HuH-7 (cell line): Measurements from ENCODE around the gene TXNL4A.
A peak's percentile ranks its signal among the peaks of the same experiment; 100 is the strongest.

ENCODE experiments used
- DNase-seq: peaks from one replicate; pipeline ENCODE4 v3.0.0; 2011; ENCODE audit warnings: low spot score

TXNL4A gene

DNA sequence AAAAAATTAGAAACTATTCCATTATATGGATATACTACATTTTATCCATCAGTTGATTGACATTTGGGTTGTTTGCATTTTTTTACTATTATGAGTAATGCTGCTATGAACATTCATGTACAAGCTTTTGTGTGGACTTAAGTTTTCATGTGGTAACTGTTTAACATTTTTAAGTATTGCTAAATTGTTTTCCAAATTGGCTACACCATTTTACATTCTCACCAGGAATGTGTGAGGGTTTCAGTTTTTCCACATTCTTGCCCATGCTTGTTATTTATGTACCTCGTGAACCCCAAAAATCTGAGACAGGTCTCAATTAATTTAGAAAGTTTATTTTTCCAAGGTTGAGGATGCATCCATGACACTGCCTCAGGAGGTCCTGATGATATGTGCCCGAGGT lies 3.1 kb upstream of the TXNL4A start:
- no peak for DNase-seq

DNA sequence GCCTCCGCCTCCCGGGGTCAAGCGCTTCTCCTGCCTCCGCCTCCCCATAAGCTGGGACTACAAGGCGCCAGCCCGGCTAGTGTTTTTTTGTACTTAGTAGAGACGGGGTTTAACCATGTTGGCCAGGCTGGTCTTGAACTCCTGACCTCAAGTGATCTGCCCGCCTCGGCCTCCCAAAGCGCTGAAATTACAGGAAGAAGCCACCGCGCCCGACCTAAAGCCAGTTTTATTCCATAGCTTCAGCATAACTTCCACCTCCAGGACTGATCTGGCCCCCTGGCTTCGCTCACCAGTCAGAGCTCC lies 783 bp upstream of the TXNL4A start:
- DNase-seq: no peak

DNA sequence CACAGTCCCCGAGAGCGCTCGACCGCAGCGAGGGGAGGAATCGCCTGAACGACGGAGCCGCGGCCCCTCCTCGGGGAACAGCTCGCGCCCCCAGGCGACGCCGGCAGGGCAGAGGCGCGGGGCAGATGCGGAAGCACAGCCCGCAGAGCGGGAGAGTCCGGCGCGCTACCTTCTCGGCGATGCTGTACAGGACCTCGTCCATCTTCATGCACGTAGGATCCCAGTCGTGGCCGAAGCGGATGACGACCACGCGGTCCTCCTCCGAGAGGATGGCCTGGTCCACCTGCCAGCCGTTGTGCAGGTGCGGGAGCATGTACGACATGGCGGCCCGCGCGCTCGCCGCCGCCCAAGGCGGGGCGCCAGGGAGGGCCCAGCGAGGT lies 302 bp downstream of the TXNL4A start:
- DNase-seq: peak; percentile 64

DNA sequence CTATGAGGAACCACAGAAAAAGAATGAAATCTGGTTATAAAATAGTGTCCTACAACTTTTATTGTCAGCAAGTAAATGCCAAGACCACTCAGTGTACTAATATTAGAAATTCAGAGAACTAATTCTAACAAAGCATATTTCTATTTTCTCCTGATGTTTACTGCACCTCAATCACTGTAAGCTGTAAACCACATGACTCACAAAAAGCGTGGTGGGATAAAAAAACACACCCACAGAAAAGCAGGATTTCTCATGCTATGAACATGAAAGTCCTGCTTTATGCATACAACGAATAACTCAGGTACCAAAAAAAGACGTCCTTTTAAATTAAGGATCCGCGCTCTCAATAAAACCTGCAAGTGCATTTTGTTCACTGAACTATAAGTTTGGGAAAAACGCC lies 797 bp downstream of the TXNL4A start:
- DNase-seq: no peak

DNA sequence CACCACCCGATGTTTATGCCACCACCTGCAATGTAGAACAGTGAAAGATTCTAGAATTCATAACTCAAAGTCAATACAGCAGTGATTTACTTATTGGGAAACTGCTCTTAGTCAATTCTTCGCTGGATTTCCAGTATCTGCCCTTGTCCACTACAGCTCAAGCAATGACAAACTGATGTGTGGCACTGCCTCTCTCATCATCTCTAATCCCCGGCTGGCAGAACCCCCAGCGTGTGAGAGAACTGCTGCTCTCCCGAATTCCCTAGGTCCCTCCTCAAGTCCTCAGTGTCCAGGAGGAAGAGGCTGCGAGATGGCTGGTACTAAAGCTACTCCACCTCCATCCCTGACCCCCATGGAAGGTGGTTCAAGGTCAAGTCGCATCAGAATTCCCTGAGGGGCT lies 1.6 kb downstream of the TXNL4A start:
- no peak for DNase-seq

DNA sequence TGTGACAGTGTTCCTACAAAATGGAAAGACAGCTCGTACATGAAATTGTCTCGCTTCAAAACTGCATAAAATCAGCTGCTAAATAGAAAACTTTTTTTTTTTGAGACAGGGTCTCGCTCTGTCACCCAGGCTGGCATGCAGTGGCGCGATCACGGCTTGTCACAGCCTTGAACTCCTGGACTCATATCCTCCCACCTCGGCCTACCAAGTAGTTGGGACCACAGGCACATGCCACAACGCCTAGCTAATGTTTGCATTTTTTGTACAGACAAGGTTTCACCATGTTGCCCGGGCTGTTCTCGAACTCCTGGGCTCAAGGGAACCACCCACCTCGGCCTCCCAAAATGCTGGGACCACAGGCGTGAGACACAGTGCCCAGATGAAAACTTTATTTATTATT lies 3.2 kb downstream of the TXNL4A start:
- DNase-seq: no peak

DNA sequence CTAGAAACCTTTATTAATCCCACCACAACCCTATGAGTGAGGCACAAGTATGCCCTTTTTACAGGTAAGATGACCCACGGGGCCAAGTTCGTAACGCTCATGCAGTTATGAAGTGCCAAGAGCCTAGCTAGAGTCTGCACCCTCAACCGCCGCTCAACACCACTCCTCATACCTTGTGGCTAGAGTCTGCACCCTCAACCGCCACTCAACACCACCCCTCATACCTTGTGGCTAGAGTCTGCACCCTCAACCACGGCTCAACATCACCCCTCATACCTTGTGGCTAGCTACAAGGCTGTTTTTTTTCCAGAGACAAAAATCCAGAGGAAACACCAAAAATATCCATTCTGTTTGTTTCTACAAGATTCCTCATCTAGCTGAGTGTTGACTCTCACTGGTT lies 4.6 kb downstream of the TXNL4A start:
- DNase-seq: no peak

DNA sequence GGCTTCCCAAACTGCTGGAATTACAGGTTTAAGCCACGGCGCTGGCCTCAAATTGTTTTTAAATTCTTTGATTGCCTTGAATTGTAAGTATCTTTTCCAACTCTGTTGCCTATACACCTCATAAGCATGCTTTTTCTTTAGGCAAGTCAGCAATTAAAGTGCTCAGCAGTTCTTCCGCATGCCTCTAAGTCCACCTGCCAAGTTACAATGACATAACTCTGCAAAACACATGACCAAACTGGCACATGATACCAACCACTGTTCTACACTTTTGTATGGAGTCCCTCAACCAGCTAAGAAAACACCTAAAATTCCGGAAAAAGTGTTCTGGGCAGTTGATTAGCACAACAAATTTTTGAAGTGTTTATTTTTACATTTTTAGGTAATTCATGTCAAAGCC lies 5.1 kb downstream of the TXNL4A start:
- no peak for DNase-seq

DNA sequence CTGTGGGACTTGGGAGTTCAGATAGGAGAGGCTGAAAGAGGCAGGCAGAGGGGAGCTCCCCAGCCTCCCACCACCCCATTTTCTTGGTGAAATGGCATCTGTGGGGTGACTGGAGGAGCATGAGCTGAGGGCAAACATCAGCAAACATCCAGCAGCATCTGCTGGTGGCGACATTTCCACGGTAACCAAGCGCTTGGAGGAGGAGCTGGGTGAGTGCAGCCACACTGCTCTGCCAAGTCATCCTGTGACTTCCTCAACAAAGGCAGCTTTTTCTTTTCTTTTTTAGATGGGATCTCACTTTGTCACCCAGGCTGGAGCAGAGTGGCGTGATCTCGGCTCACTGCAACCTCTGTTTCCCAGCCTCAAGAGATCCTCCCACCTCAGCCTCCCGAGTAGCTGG lies 5.6 kb downstream of the TXNL4A start:
- DNase-seq: no peak

DNA sequence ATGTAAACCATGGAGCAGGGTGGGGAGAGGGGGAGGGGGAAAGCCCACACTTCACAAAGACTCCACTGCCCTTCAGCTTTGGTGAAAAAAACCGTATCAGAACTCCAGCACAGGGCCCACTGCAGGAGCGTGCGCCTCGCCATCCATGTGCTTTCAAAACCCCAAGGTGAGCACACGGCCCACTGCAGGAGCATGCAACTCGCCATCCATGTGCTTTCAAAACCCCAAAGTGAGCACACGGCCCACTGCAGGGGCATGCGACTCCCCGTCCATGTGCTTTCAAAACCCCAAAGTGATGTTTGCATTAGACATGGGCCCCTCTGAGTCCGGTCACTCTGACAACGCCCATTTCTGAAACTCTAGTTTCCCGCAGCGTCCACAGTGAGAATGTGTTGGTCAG lies 7.8 kb downstream of the TXNL4A start:
- DNase-seq: no peak

DNA sequence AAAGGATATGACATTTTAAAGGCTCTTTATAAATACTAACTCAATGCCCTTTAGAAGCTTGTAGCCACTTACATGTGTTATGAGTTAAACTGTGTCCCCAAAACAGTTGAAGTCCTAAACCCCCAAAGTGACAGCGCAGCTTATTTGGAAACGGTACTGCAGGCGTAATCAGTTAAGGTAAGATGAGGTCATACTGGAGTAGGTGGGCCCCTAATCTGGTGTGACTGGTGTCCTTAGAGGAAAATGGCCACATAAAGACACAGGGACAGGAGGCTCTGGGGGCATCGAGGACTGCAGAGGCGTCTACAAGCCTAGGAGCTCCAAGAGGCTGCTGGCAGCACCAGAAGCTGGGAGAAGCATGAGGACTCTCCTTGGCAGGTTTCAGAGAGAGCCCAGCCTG lies 8.5 kb downstream of the TXNL4A start:
- DNase-seq: no peak

DNA sequence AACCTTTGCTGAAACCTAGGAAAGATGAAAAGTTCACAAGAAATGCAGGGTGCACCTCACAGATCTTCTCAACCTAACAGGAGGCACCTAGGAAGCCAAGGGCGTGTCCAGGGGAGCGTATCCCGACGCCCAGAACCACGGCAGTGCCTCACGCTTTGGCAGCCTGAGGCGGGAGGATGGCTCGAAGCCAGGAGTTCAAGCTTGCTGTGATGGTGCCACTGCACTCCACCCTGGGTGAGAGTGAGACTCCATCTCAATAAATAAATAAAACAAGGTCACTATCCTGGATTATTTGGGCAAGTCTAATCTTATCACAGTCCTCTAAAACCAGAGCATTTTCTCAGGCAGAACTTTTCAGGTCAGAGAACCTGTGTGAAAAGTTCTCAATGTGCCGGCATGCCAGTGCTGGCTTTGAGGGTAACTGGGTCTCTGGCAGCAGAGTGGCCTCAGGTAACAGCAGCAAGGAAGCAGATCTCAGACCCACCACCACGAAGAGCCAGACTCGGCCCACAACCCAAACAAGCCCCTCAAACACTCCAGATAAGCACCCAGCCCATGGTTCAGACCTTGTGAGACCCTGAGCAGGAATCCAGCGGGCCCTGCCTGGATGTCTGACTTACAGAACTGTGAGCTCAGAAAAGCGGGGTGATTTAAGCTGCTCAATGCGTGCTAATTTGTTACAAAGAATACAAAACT lies 12.2 kb downstream of the TXNL4A start:
- no peak for DNase-seq

DNA sequence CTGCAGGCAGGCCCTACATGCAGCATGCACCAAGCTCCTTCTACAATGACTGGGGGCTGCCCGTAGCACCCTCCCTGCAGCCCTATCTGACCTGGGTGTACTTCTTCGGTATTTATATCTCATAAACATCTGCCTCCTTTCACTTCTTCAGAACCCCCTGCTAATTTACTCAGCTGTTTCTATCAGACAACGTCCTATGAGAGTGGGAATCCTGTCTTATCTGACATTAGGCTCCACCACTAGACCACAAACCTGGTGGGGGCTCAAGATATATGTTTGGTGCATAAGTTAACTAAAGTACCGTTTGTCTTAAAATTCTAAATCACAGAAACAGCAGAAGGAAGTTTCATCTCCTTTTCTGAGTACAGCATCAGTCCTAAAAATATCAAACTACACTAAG lies 13.3 kb downstream of the TXNL4A start:
- no peak for DNase-seq

DNA sequence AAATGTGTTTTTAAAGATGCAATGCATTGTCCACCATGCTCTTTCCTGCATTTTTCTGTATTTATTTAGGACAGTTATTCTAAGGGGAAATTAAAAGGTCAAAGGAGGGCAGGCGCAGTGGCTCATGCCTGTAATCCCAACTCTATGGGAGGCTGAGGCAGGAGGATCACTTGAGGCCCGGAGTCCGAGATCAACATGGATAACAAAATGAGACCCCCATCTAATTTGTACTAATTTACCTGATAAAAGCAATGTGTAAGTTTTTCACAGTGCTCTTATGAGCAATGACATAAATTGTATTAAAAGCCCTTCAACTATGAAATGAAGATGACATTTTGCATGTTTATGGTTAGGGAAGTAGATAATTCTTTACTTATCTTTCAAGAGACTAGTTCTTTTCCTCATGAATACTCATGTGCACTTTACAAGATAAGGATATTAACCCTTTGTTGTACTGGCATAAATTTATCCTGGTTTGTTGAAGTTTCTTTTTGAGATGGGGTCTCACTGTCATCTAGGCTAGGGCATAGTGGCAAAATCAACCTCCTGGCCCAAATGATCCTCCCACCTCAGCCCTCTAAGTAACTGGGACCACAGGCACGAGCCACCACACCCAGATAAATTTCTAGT lies 14.2 kb downstream of the TXNL4A start:
- DNase-seq: no peak

DNA sequence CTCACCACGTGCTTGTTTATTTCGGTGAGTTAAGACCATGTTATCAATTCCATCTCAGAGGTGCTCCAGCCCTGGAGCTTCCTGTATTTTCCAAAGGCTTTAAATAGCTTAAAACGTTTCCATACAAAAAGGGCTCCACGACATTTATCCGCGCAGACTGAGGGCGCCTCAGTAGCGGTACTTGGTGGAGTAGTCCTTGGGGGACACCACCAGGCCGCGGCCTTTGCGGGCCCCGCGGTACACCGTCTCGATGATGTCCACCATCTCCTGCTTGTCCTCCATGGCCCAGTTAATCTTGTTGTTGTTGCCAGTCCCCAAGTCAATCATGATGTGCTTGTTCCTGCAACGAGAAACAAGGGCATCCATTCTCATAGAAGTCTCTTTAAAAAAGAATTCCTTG lies 14.8 kb downstream of the TXNL4A start:
- DNase-seq: no peak

DNA sequence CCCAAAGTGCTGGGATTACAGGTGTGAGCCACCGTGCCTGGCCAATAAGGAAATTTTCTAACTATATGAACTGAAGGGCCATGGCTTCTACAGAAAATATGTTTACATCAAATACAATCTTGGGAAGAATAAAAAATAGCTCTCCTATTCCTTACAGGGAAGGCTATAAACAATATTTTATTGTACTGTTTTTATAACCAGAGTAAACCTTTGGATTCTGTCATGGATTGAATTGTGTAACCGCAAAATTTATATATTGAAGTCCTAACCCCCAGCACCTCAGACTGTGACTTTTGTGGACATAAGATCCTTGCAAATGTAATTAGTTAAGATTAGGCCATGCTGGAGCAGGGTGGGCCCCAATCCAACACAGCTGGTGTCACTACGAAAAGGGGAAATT lies 15.6 kb downstream of the TXNL4A start:
- DNase-seq: no peak

DNA sequence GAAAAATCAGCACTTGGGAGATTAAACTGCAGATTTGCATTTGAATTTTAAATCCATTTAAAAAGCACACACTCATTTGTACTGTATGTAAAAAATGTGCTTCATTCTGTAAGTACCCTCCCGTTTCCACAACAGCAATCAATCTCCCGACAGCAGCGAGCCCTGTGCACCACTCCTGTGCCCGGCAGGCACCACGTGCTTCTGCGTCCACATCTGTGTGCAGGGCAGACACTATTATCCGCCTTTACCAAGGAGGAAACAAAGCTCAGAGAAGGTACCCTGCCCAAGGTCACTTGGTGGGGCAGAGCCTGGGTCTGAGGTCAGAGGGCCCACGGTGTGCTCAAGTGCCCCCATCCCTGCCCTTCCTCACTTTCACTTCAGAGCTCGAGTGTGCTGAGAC lies 16.4 kb downstream of the TXNL4A start:
- no peak for DNase-seq

DNA sequence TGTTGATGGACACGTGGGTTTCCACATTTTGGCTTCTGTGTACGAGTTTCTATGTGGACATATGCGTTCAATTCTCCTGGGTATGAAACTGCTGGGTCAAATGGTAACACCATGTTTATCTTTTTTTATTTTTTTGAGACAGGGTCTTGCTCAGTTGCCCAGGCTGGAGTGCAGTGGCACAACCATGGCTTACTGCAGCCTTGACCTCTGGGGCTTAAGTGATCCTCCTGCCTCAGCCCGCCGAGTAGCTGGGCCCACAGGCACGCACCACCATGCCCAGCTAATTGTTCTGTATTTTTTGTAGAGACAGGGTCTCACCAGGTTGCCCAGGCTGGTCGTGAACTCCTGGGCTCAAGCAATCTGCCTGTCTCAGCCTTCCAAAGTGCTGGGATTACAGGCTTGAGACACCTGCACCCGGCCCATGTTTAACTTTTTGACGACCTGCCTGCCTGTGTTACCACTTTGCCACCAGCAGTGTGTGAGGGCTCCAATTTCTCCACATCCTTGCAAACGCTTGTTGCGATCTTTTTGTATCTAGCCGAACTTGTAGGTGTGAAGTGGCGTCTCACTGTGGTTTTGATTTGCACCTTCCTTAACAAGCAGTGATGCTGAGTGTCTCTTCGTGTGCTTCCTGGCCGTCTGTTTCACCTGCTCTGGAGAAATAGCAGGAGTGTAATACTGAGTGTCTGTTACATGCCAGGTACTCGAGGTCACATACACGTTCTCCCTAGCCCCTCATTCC lies 17.0 kb downstream of the TXNL4A start:
- DNase-seq: no peak

DNA sequence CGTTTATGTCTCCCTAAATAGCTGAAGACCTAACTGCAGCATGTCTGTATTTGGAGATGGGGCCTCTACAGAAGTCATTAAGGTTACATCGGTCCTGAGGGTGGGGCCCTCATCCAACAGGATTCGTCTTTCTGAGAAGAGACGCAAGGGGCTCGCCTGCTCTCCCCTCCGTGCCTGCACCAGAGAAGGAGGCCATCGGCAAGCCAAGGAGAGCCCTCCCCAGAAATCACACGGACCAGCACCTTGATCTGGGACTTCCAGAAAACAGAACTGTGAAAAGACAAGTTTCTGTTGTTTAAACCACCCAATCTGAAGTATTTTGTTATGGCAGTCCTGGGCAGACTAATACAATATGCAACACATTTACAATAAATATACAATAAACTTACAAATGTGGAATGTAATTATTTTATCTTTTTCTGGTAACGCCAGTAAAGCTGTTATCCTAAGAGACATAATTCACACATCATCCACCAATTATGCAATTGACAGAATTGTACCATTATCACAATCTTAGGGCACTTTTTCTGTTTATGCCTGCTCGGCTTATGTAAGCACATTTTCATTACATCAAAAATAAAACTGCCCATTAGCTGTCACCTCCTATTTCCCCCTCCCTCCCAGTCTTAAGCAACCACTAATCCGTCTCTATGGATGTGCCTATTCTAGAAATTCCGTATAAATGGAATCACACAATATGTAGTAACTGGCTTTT lies 17.8 kb downstream of the TXNL4A start:
- no peak for DNase-seq

DNA sequence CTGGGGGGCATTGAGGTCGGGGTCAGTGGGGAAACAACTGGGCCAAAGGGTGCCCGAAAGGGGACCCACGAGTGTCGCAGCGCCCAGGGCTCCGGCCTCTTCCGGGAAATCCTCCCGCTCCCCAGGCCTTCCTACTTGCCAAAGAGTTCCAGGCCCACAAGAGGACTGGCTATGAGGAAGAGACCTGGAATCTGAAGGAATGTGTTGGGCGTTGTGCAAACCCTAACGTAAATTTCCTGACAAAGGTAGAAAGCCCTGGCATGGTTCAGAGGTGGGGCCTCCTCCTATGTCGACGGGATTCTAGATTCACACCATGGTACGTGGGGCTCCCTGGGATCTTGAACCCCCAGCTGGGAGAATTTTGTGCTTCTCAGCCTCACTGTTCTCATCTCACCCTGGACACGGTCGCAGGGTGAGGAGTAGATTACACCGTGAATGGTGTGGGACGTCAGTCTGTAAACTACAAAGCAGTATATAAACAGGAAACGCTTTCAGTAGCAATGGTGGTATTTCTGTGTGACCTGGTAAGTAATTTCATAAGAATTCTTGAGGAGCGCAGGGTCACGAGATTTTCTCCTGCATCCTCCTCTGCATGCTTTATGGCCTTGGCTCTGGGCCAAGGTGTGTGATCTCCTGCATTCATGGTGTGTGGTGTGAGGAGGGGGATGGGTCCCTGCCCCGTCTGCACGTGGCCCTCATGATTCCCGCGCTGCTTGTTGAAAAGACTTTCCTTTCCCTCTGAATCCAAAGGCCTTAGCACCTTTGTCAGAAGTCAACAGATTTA lies 23.1 kb downstream of the TXNL4A start:
- DNase-seq: peak; percentile 60

DNA sequence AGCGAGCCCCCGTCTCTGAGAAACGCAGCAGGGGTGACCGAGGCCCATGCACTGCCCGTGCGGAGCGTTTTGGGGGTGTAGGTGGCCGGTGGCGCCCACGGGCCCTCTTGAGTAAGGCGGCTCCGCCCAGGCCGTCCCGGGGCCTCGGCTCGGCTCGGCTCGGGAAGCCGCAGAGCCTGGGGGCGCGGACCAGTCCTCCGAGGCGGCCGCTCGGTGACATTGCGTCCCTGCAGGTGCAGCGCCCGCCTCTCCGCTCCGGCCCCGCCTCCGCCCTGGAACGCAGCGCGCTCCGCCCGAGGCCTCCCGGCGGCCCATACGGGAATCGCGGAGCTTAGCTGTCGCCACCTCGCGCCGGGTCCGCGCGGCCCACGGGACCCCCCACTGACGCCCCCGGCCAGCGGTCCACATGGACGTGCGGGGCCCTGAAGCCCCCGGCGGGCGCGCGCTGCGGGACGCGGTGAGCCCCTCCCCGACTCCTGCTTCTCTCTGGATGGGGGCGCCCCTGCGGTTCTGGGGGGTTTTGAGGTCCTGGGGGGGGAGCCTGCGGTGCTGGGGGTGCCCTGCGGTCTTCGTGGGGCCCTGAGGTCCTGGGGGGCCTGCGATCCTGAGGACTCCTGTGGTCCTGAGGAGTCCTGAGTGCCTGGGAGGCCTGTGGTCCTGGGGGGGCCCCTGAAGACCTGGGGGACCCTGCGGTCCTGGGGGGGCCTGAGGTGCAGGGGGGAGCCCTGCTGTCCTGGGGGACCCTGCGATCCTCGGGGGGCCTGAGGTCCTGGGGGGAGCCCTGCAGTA lies 23.8 kb downstream of the TXNL4A start, which contains the start of gene HSBP1L1:
Gene HSBP1L1, plus strand, starts transcription at position 314 of the 789 bp plus-strand sequence. Its CDS starts 93 bp downstream, at position 407.
- DNase-seq: peak; percentile 72
